Measurements from ENCODE around the gene ARID1B.

Gene ARID1B

GRCh38 chr6:157229132-157229618 is 452.0 kb downstream of the ARID1B start:
- no peak for DNase-seq (ENCODE audit: extremely low read depth in 1 of 2, low read depth in 1 of 2)

- DNase-seq (ENCODE audit: extremely low read depth in 1 of 2, low read depth in 1 of 2): no peak
Observed at GRCh38 chr6:157229713-157230112, 452.5 kb downstream of the ARID1B start.

DNA sequence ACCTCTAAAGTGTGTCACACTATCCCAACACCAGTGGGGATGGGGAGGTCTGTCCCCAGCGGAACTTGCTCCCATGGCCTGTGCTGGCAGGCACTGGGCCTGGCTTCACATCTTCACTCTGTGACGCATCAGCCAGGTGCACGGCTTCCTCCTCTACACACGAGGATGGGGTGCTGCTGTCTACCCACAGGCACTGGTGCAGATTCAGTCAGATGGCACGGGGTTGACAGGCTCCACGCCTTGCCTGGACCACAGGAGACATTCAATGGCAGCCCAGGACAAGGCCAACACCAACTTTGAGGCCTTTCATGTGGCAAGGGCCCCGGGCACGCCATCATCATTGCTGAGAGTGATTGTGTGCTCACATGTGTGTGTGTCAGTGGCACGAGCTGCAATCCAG is 453.7 kb downstream of the ARID1B start:
- DNase-seq (ENCODE audit: extremely low read depth in 1 of 2, low read depth in 1 of 2): no peak

DNA sequence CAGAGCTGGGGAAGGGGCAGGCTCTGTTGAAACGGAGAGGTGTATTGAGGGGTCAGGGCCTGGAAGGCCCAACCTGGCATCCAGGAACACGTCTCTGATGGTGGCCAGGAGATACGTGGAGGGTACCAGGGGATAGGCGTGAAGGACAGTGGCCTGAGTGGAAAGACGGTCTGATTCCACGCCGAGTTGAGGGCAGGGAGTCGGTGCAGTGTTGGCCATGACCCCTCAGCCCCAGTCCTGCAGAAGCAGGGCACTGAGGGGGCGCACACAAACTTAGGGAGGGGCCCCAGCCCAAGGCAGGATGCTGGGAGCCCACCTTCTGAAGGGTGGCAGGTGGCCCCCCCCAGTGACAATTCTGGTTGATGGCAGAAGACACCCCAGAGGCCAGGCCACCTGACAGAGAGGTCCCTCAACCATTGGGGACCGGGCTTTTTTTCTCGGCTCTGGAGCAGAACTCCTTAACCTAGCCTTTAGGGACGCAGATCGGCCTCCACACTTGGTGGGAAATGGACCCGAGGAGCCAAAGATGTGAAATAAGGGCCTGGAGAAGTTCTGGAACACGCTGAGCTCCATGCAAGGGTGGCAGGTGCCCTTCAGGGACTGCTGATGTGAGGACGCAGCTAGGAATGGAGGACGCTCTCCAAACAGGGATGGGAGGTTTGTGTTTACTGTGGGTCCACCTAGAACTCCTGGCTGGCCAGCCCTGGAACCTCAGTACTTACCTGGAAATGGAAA is 455.1 kb downstream of the ARID1B start:
- DNase-seq (ENCODE audit: extremely low read depth in 1 of 2, low read depth in 1 of 2): no peak

DNA sequence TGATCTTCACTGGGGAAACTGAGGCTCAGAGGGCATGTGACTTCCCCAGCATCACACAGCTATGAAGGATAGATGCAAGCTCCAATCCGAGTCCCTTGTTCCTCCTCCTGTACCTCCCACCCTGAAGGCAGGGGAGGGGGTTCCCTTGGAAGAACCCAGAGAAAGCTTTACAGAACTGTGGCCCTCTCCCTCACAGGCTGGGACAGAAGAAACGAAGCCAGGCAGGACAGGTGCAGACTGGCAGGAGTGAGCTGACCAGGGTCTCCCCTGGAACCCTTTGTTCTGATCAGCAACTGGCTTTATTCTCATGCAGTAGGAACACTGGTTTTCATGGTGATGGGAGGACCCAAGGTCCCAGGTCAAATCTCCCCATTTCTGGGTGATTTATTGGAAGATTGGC is 456.0 kb downstream of the ARID1B start:
- no peak for DNase-seq (ENCODE audit: extremely low read depth in 1 of 2, low read depth in 1 of 2)

DNA sequence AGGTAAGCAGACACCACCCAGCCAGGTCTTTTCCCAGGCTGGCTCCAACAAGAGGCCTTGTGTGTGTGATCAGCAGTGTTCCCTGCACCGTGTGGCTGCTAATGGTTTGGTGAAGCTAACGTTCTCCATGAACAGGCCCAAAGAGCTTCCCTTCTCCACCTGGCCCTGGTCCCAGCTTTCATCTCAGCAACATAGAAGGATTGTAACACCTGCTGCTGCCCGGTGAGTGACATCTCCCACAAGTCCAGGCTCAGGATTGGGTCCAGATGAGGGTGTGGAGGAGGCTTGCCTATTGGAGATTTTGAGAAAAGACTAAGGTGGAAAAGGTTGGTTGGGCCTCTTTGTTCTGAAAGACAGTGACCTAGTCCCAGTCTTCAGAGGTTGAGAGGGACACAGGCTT is 456.5 kb downstream of the ARID1B start:
- no peak for DNase-seq (ENCODE audit: extremely low read depth in 1 of 2, low read depth in 1 of 2)

- no peak for DNase-seq (ENCODE audit: extremely low read depth in 1 of 2, low read depth in 1 of 2)
Observed at GRCh38 chr6:157235600-157236039, 458.4 kb downstream of the ARID1B start.

GRCh38 chr6:157236040-157236725 is 459.0 kb downstream of the ARID1B start:
- no peak for DNase-seq (ENCODE audit: extremely low read depth in 1 of 2, low read depth in 1 of 2)

- DNase-seq (ENCODE audit: extremely low read depth in 1 of 2, low read depth in 1 of 2): no peak
Observed at GRCh38 chr6:157238346-157238745, 461.2 kb downstream of the ARID1B start.

DNA sequence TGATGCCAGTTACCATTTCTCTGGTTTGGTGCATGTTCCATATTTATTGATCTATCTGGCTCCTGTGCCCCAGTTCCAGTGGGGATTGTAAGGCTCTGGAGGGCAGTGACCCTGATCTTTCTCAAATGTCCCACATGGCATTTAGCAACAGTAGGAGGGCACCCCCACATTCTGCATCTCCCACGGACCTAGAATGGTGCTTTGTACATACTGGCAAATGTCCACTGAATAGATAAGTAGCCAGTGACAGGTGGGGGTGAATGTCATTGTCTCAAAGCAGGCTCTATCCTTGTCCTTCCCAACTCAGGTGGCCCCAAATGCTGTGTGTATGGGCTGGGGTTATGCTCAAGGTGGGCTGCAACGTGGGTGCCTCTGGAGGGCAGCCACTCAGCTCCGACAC is 462.0 kb downstream of the ARID1B start:
- DNase-seq (ENCODE audit: extremely low read depth in 1 of 2, low read depth in 1 of 2): no peak

DNA sequence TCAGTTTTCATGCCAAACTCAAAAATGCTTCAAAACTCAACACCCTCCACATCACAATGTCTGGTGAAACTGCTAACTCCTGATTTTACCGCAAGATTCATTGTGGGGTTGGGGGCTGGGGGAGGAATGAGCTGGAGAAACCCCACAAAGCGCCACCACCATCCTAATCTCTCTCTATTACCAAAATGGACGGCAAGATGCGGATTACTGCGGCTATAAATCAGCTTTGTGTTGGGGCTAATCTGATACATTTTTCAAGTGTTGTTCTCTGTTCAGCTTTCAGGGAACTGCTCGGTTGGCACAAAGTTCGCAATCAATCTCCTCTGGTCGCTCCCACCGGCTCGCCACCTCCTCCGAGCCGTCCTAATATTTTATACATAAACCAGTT is 462.5 kb downstream of the ARID1B start:
- DNase-seq (ENCODE audit: extremely low read depth in 1 of 2, low read depth in 1 of 2): no peak

DNA sequence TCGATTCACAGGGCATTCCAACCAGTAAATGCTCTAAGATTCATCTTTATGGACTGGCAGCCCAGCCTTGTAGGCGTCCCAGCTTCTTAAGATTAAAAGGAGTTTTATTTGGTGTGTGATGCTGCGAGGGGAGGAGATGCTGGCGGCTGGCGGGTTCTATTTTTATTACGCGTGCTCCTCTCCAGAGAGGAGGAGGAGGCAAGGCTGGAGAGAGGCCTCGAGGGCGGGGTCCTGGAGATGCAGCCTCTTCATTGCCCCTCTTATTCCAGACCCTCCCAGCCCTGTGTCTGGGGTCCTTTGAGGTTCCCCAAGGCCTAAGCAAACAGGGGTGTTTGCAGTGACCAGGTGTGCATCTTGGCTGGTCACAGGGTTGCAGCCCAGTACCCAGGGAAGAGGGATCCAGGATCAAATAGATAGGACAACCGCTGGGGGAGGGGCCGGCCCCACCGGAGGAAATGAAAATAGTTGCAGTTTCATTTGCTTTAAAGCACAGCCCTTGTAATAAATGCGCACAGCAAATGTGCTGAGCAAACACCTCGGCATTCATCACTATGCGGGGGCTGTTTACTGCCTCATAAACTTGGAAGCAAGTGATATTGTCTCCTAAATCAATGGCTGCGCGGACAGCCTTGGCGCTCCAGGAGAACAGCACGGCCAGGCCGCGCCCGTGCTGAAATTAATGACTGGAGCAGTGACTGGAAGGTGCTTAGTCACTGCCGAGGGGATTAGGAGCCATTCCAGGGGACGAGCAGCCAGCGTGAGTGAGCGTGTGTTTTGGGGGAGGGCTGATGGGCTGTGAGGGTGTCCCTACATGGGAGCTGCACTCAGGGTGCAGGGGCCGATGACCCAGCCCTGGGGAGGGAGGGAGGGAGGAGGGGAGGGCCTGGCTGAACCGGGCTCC is 463.1 kb downstream of the ARID1B start:
- DNase-seq (ENCODE audit: extremely low read depth in 1 of 2, low read depth in 1 of 2): no peak

DNA sequence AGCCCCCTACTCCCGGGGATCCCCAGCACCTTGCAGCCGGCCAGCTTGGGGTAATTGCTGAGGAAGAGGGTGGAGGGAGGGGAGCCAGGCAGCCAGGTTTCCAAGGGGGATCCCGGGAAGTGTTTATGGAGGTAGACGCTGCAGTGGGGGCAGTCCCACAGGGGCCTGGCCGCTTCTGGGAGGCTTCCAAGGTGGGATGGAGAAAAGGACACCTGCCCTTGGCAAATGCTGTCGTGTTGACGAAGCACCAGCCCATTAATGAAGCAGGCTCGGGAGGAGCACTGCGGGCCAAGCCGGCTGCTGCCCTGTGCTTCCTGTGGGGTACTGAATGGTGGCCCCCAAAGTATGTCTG is 463.8 kb downstream of the ARID1B start:
- DNase-seq (ENCODE audit: extremely low read depth in 1 of 2, low read depth in 1 of 2): no peak

DNA sequence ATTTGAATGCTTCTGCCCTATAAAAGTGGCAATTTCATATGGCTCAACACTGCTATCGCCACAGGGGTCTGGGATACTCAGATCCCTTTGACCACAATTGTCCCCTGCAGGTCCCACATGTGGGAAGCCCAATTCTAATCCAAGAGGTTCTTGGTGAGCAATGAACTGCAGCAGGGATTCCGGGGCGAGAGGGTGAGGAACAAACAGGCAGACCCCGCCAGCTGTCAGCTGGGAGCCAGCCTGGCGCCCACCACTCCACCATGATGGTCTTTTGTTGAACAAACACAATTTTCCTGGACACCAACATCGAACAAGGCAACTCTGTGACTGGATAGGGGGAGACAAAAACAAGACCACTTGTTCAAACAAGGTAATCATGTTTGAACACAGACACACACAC is 465.6 kb downstream of the ARID1B start:
- no peak for DNase-seq (ENCODE audit: extremely low read depth in 1 of 2, low read depth in 1 of 2)

DNA sequence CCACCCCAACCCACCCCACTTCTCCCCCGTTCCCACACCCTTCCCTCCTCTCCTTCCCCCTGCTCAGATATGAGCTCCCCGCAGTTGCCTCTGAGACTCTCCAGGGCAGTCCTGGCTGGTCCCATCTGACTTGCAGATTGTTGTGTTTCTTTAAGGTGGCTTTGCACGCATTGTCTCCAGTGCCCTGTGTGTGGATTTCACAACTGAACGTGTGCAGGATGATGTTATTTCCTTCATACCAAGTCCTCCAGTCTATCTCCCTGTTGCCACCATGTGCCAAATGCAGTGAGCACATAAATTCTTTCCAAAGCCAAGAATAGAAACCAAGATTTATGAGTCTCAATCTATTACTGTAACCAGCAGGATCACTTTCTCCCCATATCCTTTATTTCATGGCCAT is 467.0 kb downstream of the ARID1B start:
- no peak for DNase-seq (ENCODE audit: extremely low read depth in 1 of 2, low read depth in 1 of 2)

- no peak for DNase-seq (ENCODE audit: extremely low read depth in 1 of 2, low read depth in 1 of 2)
Observed at GRCh38 chr6:157244780-157245179, 467.6 kb downstream of the ARID1B start.

DNA sequence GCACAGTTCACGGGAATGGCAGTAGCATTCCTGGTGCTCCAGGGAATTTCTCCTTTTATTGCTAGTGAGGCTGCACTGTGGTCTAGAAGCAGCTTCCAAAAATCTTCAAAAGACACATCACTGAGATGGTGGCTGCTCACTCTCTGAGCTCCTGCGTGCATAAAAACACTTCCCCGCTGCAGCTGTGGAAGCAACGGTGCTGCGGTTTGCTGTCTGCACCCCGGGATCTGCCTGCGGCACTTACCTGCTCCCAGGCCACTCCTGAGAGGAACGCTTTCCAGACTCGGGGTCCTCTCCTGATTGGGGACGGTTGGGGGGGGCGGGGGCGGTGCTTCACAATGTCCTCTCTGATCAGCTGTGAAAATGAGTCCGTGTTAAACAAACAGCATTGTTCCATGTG is 468.3 kb downstream of the ARID1B start:
- no peak for DNase-seq (ENCODE audit: extremely low read depth in 1 of 2, low read depth in 1 of 2)

DNA sequence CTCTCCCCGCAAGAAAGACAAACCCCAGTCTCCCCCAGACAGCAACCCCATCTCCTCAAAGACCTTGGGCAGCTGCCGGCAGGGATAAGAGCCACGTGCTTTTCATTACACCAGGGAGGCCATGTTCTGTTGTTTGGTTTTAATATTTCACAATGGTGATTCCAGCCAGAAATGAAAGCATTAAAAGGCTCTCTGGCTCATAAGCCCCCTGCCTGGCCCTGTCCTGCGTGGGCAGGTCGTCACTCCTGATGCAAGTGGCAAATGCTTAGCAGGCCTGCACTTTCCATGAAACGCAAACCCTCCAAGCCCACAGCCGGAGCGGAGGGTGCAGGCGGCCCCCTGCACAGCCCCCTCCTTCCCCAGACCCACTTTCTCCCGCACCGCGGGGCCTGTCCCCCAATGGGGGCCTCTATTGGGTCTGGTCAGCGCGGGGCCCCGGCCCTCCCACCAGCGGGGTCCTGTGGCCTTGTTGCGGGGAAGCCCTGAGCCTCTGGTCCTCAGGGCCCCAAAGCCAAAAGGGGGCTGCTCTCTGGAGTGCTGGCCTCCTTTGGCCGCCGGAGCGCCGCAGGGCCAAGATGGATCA is 469.0 kb downstream of the ARID1B start:
- DNase-seq (ENCODE audit: extremely low read depth in 1 of 2, low read depth in 1 of 2): no peak

DNA sequence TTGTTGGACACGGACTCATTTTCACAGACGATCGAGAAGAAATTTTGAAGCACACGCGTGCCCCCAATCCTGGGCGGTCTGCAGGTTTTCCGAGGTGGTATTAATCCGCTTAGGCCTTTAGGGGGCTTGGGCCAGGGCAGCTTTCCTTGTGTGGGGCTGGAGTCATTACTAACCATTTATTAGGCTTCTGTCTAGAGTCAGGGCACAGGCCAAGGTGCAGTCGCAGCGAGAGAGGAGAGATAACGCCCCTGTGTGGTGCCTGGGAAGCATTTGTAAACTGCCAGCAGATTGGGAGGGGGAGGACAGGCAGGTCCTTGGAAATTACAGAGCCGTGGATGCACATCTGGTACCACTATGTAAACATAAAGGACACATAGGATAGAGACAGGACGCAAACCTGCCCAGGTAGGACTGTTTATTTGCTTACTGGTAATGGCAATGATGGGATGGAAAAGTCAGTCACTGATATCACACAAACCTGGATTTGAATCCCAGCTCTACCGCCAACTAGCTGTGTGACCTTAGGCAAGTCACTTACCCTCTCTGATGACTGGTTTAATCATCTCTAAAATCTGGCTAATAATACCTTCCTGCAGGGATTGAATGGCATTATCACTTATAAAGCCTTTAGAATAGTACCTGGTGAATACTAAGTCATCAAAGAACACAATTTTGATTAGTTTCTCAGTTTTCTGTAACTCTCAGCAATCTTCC is 469.8 kb downstream of the ARID1B start:
- DNase-seq (ENCODE audit: extremely low read depth in 1 of 2, low read depth in 1 of 2): no peak

DNA sequence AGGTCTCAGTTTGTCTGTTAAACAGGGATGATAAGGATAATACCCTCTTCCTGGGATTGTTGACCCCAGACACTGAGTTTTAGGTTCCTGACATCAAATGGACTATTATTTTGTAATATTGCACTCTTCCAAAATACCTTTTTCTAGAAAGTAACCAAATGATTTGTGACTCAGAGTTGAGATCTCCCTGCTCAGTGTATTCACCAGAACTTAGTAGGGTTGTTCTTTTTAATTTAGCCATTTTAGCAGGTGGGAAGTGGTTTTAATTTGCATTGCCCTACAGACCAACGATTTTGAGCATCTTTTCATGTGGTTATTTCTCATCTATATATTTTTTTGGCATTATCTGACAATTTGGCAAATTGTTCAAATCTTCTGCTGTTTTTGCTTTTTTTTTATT is 471.1 kb downstream of the ARID1B start:
- no peak for DNase-seq (ENCODE audit: extremely low read depth in 1 of 2, low read depth in 1 of 2)

DNA sequence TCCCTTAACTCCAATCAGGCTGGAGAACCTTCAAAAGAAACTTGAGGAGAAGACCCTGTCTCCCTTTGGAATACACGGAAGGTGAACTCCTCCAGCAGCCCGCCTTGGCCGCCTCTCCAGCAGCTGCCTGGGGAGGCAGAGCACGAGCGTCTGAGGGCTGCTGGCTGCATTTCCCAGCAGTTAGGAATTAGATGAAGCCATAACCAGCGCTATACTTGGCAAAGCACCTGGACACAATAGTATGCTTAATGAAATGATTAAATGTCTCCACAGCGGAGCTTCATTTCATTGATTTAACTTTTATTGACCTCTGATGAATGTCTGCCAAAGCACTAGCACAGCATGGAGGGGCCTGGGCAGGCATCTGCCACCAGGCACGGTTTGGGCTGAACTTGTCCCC is 472.6 kb downstream of the ARID1B start:
- DNase-seq (ENCODE audit: extremely low read depth in 1 of 2, low read depth in 1 of 2): no peak
